ENCODE results near the gene MAPRE2.

The MAPRE2 gene

DNA sequence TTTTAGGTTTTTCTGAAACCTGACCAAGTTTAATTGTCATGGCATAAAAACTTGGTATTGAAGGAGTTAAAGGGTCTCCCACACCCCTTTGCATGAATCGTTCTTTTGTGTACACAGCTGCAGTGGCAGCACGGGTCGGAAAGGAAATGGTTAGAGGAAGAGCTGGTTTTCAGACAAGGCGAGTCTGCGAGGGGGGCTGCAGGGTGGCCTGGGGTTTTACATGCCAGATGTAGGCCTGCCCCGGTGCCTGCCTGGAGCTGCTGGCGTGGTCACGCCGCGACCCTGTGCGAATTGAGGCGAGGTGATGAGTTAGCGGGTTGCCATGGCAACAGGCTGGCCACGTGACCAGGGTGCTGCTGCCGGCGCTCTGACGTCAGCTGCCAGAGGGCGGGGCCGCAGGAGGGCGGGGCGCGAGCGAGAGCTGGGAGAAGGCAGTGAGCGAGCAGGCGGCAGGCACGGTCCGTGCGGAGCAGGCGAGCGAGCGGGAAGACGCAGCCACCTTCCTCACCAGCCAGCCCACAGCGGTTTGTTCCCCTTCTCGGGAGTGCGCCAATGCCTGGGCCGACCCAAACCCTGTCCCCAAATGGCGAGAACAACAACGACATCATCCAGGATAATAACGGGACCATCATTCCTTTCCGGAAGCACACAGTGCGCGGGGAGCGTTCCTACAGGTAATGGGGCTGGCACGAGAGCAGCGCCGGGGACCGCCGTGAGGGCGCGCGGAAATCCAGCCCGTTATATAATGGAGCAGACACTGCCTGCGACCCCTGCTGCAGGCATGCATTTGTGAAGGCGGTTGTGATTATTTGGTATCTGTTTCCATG lies at the start of gene MAPRE2:
TSS of gene MAPRE2 (plus strand) at position 426 of the 827 bp plus-strand sequence. CDS start at position 553, 127 bp downstream.
- peak; percentile 98 for DNase-seq (ENCODE audit: low spot score)

DNA sequence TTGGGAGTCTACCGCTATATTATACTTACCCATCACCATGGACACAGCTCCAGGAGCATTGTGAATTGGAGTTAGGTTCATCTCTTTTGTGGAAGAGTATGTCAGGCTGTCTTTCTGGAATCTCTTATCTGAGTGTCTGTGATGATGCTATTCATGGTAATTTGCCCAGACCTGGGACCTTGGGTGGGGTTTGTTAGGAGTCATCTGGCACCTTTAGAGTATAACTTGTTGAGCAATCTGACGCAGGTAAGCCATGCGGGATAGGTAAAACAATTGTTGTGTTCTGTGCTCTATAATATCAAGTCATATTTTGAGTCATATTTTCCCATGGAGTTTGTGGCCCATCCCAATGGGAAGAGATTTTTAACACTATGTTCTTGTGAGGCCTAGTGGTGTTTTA lies 49.7 kb upstream of the MAPRE2 start:
- DNase-seq (ENCODE audit: low spot score), result no peak

DNA sequence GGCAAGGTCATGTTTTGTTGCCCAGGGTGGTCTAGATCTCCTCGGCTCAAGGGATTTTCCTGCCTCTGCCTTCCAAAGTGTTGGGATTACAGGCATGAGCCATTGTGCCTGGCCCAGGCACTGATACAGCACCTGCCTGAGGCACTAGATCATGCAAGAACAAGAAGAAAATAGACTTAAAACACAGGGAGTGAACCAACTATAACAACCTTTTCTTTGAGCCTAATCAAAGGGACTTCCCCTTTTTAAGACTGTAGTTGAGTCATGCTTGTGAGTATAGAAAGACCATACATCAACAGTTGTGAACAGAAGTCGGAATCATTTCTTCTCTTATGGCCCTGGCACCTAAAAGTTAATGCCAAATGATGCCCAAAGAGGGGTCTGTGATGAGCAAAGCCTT lies 47.9 kb upstream of the MAPRE2 start:
- no peak for DNase-seq (ENCODE audit: low spot score)

DNA sequence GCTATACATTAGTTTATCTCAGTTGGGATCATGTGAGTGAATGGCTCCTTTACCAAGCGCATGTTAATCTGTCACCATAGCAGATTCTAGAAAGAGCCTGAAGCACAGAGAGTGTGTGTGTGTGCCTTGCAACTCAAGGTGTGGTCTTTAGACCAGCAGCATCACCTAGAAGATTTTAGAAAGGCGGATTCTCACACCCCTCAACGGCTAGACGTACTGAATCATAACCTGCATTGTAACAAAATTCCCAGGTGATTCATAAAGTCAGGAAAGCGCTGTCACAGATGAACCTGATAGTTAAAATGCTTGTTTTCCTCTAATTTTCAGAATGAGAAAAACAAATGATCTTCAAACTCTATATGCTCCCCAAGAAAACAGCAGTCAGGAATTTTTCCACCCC lies 45.5 kb upstream of the MAPRE2 start:
- DNase-seq (ENCODE audit: low spot score), result no peak

DNA sequence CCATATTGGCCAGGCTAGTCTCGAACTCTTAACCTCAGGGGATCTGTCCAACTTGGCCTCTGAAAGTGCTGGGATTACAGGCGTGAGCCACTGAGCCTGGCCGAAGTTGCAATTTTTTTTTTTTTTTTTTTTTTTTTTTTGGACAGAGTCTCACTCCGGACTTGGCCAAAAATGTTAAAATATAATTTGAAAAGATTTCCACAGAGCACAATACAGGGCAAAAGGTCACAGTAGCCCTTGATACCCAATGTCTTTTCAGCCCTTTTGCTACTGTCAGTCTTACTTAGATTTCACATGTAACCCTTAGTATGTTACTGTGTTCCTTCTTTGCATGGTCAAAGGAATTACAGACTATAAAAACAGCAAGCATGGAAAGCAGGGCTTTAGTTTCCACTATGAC lies 42.6 kb upstream of the MAPRE2 start:
- no peak for DNase-seq (ENCODE audit: low spot score)

DNA sequence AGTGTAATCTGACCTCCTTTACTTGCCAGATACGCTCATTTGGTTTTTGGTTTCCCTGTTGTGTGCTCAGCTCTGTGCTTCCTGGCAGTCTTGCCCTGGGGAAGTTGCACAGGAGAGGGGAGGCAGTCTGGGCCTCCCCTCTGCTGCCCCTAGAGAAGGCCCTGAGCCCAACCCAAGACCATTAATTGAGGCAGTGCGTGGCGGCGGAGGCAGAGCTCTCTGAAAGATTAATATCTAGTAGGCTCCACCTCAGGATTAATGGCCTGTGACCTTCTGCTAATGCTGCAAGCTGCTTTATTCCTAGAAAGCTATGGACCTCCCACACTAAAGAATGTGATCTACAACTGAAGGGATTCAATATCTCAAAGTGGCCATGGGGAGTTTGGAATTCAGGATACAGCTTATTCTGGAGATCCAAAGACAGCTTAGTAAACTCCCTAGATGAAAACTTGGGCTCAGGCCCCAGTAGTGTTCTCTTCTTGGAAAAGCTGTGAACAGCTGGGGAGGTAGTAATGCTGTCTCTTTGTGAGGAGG lies 41.4 kb upstream of the MAPRE2 start:
- no peak for DNase-seq (ENCODE audit: low spot score)

DNA sequence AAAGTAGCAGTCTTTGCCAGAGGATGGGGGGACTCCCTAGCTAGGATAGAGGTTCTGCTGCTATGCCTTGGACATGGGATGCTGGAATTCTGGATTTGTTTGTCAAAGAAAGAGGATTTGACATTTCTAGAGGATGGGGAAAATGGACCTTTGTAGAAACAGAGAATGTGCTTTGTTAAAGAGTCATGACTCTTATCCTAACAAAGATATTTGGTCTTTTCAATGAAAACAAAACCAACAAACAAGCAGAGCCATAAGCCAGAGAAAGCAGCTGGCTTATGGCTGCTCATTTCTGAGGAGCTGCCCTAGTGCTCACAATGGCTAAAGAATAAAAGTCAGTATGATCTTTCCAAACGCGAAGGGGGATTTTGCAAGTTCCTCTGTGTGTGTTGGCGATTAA lies 40.8 kb upstream of the MAPRE2 start:
- DNase-seq (ENCODE audit: low spot score), result no peak

DNA sequence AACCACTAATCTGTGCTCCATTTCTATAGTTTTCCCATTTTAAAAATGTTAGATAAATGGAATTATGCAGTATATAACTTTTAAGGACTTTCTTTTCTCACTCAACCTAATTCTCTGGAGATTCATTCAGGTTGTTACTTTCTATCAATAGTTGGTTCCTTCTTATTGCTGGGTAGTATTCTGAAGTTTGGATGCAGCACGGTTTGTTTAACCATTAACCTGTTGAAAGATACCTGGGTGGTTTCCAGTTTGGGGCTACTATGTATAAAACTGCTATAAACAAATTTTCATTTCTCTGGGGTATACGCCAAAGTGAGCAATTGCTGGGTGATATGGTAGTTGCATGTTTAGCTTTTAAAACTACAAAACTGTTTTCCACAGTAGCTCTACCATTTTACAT lies 39.1 kb upstream of the MAPRE2 start:
- DNase-seq (ENCODE audit: low spot score), result no peak

DNA sequence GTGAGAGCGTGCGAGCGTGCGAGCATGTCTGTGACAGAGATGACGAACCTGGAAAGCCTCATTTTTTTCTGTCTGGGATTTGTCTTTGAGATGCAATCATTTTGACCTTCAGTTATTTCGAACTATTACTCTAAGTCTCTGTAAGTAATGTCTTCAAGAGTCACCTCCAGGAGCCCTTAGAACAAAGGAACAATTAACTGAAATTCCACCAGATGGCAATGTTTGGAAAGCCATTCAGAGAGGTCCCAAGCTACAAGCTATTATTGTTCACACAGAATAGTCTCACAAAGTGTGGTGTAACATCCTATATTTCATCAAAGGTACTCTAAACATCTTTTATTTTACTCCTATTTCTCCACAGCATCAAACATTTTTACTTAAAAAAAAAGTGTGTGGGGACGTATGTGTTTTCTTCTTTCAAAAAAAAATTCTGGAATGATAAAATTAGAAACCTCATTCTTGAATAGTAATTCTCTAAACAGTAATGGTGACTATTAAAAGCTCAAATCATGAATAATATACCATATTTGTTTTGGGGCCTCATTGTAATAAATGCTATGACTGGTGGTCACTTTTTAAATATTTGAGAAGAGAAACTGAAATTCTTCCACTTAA lies 35.1 kb upstream of the MAPRE2 start:
- DNase-seq (ENCODE audit: low spot score), result peak; percentile 75

DNA sequence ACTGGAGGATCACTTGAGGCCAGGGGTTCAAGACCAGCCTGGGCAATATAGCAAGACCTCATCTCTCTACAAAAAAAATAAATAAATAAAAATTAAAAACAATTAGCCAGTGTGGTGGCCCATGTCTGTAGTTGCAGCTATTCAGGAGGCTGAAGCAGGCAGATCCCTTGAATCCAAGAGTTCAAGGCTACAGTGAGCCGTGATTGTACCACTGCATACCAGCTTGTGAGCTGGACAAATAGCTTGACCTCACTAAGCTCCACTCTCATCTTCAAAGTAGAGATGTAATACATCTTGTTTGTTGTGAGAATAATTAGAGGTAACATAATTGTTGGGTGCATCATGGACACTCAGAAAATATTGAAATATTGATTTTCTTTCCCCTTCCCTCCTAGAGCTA lies 31.1 kb upstream of the MAPRE2 start:
- DNase-seq (ENCODE audit: low spot score), result no peak

DNA sequence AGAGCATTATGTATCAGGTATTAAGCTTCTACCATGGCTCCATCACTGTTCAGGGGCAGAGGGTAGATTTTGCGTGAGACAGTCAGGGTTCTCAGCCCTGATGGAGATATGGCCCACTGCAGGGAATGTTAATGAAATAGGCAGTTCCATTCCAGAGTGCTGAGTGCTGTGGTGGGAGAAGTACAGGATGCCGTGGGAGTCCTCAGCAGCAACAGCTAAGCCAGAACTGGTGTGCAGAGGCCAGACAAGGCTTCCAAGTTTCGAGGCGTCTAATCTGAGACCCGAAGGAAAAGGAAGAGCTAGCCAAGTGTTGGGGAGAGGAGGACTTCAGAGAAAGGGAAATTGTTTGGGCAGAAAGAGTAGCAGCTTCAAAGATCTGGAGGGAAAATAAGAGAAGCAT lies 30.2 kb upstream of the MAPRE2 start:
- no peak for DNase-seq (ENCODE audit: low spot score)

DNA sequence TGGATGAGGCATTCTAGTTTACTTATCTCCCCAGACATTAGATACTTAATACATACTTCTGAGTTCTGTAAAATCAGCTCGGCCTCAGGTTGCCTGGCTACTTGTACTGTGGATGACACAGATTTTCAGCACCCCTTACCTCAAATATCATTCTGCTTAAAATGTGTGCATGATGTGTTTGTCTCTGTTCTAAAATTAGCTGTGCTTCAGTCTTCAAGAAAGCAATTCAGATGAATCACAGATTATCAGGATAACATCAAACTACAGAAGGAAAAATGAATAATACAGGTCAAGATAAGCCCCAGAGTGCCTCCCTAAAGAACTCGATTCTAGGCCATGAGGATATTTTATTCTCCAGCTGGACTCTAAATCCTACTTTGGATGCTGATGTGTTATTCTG lies 21.3 kb upstream of the MAPRE2 start:
- DNase-seq (ENCODE audit: low spot score), result no peak

DNA sequence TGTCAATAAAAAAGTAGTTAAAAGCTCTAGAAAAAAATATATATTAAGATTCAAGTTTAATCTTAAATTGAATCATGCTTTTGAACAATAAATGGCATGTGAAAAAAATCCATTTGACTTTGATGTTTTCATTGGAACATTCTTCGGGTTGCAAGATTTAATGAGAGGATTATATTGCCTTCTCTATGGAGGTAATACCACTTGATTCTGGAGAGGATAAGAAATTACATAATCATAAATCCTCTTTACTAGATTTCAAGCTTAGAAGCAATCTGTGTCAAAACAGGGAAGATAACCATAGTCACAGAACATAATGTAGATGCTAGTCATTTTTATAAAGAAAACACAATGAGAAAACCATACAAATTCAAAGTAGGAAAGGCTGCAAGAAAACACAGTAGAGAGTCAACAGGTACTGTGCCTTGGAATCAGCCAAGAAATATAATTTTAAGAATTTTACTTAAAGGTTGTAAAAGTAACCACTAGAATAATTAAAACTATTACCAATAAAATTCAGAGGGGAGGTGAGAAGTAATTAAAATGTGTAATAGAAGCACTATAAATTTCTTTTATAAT lies 18.7 kb upstream of the MAPRE2 start:
- DNase-seq (ENCODE audit: low spot score), result no peak

DNA sequence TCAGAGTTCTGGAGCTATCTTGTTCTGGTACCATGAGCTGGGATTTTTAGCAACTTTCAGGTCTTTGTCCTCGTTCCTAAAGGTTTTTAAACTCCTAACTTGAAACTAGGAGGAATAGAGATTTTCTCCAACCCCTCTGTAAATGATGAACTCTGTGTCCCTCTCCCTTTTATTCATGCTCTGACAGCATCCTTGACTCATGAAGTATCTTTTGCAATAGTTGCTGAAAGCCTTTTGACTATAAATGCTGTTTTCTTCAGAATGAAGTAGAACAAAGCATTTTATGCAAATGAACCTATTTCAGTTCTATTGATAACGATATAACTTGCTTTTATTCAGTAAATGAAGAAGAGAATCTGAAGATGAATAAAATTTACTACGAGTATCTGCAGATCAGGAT lies 17.0 kb upstream of the MAPRE2 start:
- no peak for DNase-seq (ENCODE audit: low spot score)

DNA sequence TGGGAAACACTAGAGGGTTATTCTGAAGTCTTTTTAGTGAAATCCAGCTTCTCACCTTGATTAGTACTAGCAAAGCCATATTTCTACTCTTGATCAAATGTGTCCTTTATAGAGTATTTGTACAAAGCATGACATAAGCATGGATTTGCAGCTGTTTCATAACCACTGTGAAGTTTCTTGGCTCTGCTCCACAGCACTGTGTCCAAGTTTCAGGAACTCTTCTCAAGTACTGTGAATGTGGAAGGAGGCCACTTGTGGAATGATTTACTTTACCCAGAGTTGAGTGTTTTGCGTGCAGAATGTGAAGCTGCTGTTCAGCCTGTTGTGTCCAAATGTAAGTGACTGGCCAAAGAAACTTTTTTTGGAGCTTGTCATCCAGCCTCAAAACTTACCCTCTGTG lies 16.2 kb upstream of the MAPRE2 start:
- no peak for DNase-seq (ENCODE audit: low spot score)

DNA sequence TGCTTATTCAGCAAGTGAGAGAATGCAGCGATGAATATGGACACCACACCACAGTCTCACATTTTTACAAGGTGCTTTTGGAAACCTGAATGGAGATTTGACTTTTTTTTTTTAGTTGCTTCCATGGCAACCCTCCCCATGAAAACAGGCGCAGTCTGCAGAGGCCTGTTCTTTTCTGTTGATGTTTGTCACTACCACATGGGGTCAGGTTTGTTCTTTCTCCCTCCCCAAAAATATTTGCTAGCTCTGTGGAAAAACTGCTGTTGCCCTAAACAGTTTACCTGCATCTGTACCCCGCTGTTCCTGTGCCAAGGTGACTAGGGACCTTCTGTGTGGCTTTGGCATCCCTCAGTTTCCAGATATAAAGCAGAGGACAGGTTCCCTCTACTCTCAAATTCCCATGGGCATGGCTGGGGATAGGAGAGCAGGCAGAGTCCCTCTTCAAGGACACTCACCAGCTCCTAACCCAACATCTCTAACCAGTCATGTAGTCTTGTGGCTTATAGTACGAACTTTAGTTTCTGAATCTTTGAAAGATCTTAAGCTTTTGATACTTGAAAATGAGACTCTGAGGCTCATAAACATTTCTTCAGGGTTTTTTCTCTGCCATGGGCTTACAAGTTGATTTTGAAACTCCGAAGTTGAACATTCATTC lies 14.7 kb upstream of the MAPRE2 start:
- DNase-seq (ENCODE audit: low spot score), result peak; percentile 56

DNA sequence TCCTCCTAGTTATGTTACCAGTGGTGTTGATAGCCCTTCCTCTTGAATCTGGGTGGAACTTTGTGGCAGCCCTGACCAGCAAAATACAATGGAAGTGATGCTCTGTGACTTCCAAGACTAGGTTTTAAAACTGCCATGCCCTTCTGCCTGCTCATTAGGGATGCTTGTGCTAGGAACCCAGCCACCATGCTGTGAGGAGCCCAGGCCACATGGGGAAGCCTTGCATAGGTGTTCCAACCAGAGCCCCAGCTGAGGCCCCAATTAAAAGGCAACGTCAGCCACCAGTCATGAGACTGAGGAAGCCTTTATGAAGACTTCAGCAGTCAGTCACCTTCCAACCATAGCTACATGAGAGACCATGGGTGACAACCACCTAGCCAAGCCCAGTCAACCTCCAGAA lies 14.0 kb upstream of the MAPRE2 start:
- DNase-seq (ENCODE audit: low spot score), result no peak

DNA sequence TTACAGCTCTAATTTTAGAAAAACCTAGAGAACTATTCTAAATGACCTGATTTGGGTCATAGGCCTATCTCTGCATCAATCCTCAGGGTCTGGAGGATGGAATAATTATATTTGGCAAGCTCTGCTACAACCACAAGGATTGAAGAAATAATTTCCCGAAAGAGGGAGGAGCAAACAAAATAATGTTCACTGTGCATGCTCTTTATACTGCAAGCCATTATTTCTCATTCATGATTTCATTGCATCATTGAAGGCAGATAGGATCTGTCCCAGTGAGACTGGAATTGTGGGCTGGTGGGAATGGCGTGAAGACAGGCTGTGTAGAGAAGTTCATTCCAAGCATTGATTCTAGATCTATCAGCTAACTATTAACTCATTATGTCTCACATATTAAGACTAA lies 12.7 kb upstream of the MAPRE2 start:
- DNase-seq (ENCODE audit: low spot score), result no peak

DNA sequence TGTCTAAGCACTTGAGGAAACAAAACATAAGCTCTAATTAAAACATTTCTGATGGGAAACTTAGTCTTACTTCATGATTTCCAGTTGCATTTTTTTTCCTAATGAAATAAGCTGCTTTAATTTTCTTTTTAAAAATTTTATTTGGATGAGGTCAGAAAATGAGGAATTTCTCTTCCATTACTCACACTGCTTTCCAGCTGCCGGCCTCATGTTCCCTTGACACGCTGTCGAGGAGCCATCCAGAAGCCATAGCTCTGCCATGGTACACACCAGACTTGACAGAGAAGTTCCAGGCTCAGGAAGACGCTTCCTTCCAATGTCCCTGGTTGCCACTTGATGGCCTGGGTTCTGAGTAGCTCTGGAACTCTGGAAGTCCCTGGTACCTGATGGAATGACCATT lies 12.1 kb upstream of the MAPRE2 start:
- DNase-seq (ENCODE audit: low spot score), result no peak

DNA sequence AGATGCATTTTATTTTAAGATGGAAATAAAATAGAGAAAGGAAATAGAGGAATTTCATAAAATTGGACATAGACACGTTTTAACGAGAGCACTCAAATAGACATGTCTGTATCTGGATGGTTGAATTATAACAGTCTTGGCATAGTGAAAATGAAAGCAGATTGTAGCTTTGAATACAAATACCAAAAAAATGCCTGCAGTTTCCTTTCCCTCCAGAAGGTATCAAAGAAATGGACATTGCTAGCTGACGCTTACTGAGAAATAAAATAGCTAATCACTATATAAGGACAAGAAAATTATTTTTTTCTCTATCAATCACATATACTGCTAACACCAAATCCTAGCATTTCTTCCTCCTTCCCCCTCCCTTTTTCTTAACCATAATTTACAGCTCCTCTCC lies 11.4 kb upstream of the MAPRE2 start:
- peak; percentile 57 for DNase-seq (ENCODE audit: low spot score)

DNA sequence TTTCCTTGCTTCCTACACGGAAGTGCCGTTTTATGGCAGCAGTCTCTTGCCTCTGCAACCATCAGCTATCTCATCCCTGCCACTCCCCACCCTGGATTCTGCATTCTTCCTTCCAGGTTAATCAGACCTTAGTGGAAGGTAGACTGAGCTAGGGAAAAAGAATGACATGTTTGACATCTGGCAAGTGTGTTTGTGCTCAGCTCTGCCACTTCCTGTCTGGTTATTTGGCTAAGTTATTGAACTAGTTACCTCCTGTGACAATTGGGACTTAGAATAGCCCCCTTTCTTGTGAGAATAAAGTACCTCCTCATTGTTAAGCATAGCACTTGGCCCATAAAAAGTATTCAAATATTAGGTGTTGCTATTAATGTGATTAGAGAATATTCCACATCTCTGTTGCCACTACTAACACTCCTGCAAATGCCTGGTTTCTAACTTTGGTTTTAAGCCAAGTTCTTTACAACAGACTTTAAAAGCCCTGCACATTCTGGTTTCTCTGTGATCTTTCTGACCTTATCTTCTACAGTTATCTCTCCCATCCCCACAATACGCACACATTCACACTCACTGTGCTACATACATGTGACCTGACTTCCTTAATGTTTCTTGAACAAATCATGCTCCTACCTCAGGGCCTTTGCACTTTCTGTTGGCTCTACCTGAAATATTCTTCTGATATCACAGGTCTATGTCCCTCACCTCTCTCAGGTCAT lies 10.8 kb upstream of the MAPRE2 start:
- DNase-seq (ENCODE audit: low spot score), result peak; percentile 49

DNA sequence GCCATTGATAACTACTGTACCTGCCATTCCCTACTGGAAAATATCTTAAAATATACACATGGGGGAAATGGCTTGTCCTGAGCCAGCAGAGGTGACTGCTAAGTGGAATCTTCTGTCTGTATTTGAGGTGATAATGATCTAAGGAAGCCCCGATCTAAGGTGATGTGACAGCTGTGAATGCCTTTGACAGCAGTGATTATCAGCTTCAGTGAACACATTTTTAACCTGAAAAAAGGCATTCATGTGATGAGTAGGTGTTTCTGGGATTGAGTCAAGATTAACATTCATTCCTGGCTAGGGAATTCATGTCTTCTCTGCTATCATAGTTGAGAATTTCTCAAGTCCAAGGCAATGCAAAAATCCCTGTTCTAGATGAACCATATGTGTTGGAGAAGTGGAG lies 9.1 kb upstream of the MAPRE2 start:
- no peak for DNase-seq (ENCODE audit: low spot score)

All from CD4-positive, alpha-beta T cell treated with Interleukin-2 at 100 ng/mL for 4 hours (primary cell).